Tibial nerve (tissue), 4 donors: ENCODE results near the gene EFHC2.

Source experiments
- CTCF ChIP-seq, 5 experiments: fragments of 200-600 bp in 3 of 5; fragments of 450-650 bp in 2 of 5; sonication (generic) in 3 of 5; IDR thresholded peaks; one replicate each; pipeline ENCODE4 v1.5.1; 2016 to 2019; ENCODE audit warnings: antibody characterized with exemption in 5 of 5, mild to moderate bottlenecking in 3 of 5, moderate library complexity in 2 of 5
- EP300 ChIP-seq, 2 donors: sonication (generic); formaldehyde crosslinking; IDR thresholded peaks; one replicate each; pipeline ENCODE4 v1.6.1; 2017; ENCODE audit warnings: antibody characterized with exemption in 2 of 2, mild to moderate bottlenecking in 1 of 2
- POLR2A ChIP-seq, 2 donors: fragments of 450-650 bp; IDR thresholded peaks; one replicate each; pipeline ENCODE4 v1.6.1; 2017; ENCODE audit warnings: antibody characterized with exemption in 2 of 2, mild to moderate bottlenecking in 2 of 2, moderate library complexity in 2 of 2

DNA sequence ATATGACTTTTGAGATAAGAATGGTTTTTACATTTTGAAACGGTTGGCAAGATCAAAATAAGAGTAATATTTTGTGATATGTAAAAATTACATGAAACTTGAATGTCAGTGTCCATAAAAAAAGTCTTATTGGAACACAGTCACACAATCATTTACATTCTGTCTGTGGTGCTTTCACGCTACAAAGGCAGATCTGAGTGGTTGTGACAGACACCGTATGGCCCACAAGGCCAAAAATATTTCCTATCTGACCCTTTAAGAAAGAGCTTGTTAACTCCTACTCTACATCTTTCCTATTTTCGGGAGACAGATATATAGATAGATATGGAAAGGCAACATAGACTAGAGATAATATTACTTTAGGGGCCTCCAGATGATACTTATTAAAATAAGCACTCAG, 101.9 kb downstream of the EFHC2 start:
- no peak for TF ChIP-seq CTCF (IDR thresholded peaks at IDR 0.05)
- no peak for TF ChIP-seq POLR2A (IDR thresholded peaks at IDR 0.05)
- no peak for TF ChIP-seq EP300 (IDR thresholded peaks at IDR 0.05)
